ENCODE measurements around the gene ATP8A2.

ATP8A2 gene

DNA sequence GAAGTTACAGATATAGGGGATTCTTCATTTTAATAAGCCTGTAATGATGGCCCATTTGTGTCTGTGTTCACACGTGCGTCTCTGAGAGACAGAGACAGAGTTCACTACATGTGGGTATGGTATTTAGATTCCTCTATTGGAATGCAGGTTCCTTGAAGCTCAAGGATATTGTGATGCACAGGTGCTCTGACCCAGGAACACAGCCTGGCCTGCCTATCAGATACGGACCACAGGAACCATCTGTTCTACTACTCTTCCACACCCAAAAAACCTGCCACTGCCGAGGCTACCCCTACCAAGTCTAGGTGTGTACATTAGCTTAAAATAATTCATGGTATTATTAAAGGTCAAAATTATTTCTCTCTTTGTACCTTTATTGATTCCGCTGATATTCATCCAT is 289.2 kb downstream of the ATP8A2 start:
- no peaks in the 10 kb centered on the region for H3K36me3 ChIP-seq
- no peaks in the 10 kb centered on the region for H3K4me1 ChIP-seq (ENCODE audit: control insufficient read depth in 1 of 2, insufficient read depth in 1 of 2, low read depth in 1 of 2, low read length in 1 of 2)
- no peak overlapping the region for H3K27ac ChIP-seq
- H3K27me3 ChIP-seq: no peaks in the 10 kb centered on the region
- no peak overlapping the region for H3K4me3 ChIP-seq (ENCODE audit: low read depth in 1 of 2, low read length in 1 of 2)
- H3K9me3 ChIP-seq: no peaks in the 10 kb centered on the region
- TF ChIP-seq, protein P1, sequence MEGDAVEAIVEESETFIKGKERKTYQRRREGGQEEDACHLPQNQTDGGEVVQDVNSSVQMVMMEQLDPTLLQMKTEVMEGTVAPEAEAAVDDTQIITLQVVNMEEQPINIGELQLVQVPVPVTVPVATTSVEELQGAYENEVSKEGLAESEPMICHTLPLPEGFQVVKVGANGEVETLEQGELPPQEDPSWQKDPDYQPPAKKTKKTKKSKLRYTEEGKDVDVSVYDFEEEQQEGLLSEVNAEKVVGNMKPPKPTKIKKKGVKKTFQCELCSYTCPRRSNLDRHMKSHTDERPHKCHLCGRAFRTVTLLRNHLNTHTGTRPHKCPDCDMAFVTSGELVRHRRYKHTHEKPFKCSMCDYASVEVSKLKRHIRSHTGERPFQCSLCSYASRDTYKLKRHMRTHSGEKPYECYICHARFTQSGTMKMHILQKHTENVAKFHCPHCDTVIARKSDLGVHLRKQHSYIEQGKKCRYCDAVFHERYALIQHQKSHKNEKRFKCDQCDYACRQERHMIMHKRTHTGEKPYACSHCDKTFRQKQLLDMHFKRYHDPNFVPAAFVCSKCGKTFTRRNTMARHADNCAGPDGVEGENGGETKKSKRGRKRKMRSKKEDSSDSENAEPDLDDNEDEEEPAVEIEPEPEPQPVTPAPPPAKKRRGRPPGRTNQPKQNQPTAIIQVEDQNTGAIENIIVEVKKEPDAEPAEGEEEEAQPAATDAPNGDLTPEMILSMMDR (IDR thresholded peaks at IDR 0.05): no peak

DNA sequence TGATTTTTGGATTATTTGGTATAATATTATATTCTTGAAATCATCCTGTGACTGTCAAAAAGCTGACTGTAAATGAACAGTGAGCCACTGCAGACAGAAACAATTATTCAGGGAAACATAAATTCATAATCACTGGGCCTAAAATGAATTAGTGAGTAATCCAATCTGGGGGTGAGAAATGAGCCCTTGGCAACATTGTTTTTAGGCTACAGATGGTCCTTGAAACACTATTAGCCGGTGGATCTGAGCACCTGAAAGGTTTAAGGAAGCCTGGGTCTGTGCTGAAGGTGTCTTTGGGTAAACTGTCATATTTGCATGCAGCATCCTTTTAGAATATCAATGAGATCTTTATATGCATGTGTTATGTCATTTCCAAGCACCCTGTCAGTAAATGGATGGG is 290.7 kb downstream of the ATP8A2 start:
- TF ChIP-seq, protein P1 (IDR thresholded peaks at IDR 0.05): no peak
- H3K27ac ChIP-seq: no peak overlapping the region
- no peaks in the 10 kb centered on the region for H3K9me3 ChIP-seq
- H3K36me3 ChIP-seq: no peaks in the 10 kb centered on the region
- H3K4me3 ChIP-seq (ENCODE audit: low read depth in 1 of 2, low read length in 1 of 2): no peak overlapping the region
- no peaks in the 10 kb centered on the region for H3K4me1 ChIP-seq (ENCODE audit: control insufficient read depth in 1 of 2, insufficient read depth in 1 of 2, low read depth in 1 of 2, low read length in 1 of 2)
- no peaks in the 10 kb centered on the region for H3K27me3 ChIP-seq

DNA sequence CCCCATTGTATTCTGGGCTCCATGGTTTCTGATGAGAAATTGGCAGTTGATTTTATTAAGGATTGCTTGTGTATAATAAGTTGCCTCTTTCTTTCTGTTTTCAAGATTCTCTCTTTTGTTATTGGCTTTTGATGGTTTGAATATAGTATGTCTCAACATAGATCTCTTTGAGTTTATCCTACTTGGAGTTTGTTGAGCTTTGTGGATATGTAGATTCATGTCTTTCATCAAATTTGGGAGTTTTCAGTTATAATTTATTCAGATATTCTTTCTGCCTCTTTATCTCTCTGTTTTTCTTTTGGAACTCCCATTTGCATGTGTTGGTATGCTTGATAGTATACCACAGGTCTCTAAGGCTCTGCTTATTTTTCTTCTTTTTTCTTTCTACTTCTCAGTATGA is 296.6 kb downstream of the ATP8A2 start:
- no peaks in the 10 kb centered on the region for H3K4me1 ChIP-seq (ENCODE audit: control insufficient read depth in 1 of 2, insufficient read depth in 1 of 2, low read depth in 1 of 2, low read length in 1 of 2)
- H3K27me3 ChIP-seq: no peaks in the 10 kb centered on the region

GRCh38 chr13:25673711-25674110 is 301.9 kb downstream of the ATP8A2 start:
- H3K4me1 ChIP-seq (ENCODE audit: control insufficient read depth in 1 of 2, insufficient read depth in 1 of 2, low read depth in 1 of 2, low read length in 1 of 2): no peaks in the 10 kb centered on the region
- no peak overlapping the region for H3K27ac ChIP-seq
- TF ChIP-seq, protein P1 (IDR thresholded peaks at IDR 0.05): no peak
- no peaks in the 10 kb centered on the region for H3K9me3 ChIP-seq
- H3K36me3 ChIP-seq: no peaks in the 10 kb centered on the region
- H3K27me3 ChIP-seq: no peaks in the 10 kb centered on the region
- H3K4me3 ChIP-seq (ENCODE audit: low read depth in 1 of 2, low read length in 1 of 2): no peak overlapping the region

More for the DNA sequence above, 296.6 kb downstream of the ATP8A2 start:
- Histone ChIP-seq H3K4me3 (ENCODE audit: low read depth in 1 of 2, low read length in 1 of 2) (no peak overlapping the region), H3K27ac (no peak overlapping the region), H3K9me3 (no peaks in the 10 kb centered on the region), H3K36me3 (no peaks in the 10 kb centered on the region)
- TF ChIP-seq, protein P1 (IDR thresholded peaks at IDR 0.05): no peak

DNA sequence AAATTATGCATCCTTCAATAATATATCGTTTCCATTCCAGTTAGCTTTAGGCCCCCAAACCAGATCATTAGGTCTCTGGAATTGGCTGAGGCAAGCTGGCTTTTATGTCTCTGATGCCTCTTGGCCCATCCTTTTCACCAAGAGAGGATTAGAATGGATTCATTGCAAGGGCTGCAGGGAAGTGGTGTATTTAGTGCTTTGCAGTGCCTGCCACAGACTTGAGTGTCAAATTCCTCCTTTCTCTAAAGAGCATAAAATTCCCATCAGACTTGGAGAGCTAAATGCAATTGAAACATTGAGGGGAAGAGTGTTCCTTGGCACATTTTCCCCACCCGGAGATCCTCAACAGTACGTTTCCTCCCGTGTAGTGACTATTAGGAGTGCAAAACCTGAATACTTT is 302.6 kb downstream of the ATP8A2 start:
- no peak overlapping the region for H3K4me3 ChIP-seq (ENCODE audit: low read depth in 1 of 2, low read length in 1 of 2)
- TF ChIP-seq, protein P1 (IDR thresholded peaks at IDR 0.05): no peak
- H3K36me3 ChIP-seq: no peaks in the 10 kb centered on the region
- no peaks in the 10 kb centered on the region for H3K4me1 ChIP-seq (ENCODE audit: control insufficient read depth in 1 of 2, insufficient read depth in 1 of 2, low read depth in 1 of 2, low read length in 1 of 2)
- no peaks in the 10 kb centered on the region for H3K27me3 ChIP-seq
- no peaks in the 10 kb centered on the region for H3K9me3 ChIP-seq
- no peak overlapping the region for H3K27ac ChIP-seq

DNA sequence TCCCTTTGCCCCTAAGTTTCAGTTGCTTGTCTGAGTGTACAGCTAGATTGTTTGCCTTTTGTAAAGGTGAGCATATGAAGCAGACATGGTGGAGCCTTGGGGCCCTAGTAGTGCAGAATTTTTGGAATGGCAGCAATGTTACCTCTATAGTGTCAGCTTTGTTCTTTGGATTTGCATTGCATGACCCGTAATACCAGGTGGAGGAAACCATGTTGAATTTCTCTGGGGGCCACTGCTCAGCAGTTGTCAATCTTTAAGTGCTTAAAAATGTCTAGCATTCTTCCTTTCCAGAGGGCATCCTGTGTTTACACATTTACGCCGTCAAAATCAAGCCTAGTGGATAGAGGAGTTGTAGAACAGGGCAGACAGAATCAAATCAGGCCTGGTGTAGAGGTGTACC is 303.3 kb downstream of the ATP8A2 start:
- TF ChIP-seq, protein P1 (IDR thresholded peaks at IDR 0.05): no peak
- Histone ChIP-seq H3K27ac (no peak overlapping the region), H3K4me3 (ENCODE audit: low read depth in 1 of 2, low read length in 1 of 2) (no peak overlapping the region), H3K36me3 (no peaks in the 10 kb centered on the region), H3K27me3 (no peaks in the 10 kb centered on the region), H3K9me3 (no peaks in the 10 kb centered on the region), H3K4me1 (ENCODE audit: control insufficient read depth in 1 of 2, insufficient read depth in 1 of 2, low read depth in 1 of 2, low read length in 1 of 2) (no peaks in the 10 kb centered on the region)

Measured in neutrophil (primary cell).